ENCODE data around the gene CALD1. TPM values are rescaled to one million over a fixed set of nuclear protein-coding genes. Genes with fewer than 3 reads are reported as not detected.
A peak's percentile ranks its signal among the peaks of the same experiment; 100 is the strongest.

Gene CALD1
- total RNA-seq, 3 donors from 2014 or later, result 40.3 to 1,241 (median 134) TPM

GRCh38 chr7:134907000-134907399 lies 127.6 kb downstream of the CALD1 start:
- DNase-seq, result no peak
- H3K36me3 ChIP-seq (ENCODE audit: low read depth), result no peaks in the 10 kb centered on the region

GRCh38 chr7:134907639-134908038 lies 128.2 kb downstream of the CALD1 start:
- no peak for TF ChIP-seq CTCF (IDR thresholded peaks at IDR 0.05)
- DNase-seq (peak in 1 of 3 donors; percentile 12), ATAC-seq (peak; percentile 14)
- no peak overlapping the region for H3K4me3 ChIP-seq
- H3K9me3 ChIP-seq, result no peaks in the 10 kb centered on the region
- no peaks in the 10 kb centered on the region for H3K36me3 ChIP-seq (ENCODE audit: low read depth)
- intact Hi-C loops (cut with DNase I, micrococcal nuclease), result no loop called here
- H3K4me1 ChIP-seq (ENCODE audit: low read depth), result no peaks in the 10 kb centered on the region

More at GRCh38 chr7:134907000-134907399, 127.6 kb downstream of the CALD1 start:
- Histone ChIP-seq H3K9me3 (no peaks in the 10 kb centered on the region), H3K4me1 (ENCODE audit: low read depth) (no peaks in the 10 kb centered on the region), H3K4me3 (no peak overlapping the region)
- no peak for TF ChIP-seq CTCF (IDR thresholded peaks at IDR 0.05)
- ATAC-seq, result no peak
- intact Hi-C loops (cut with DNase I, micrococcal nuclease), result no loop called here

- DNase-seq, result no peak
- Histone ChIP-seq H3K4me3 (no peak overlapping the region), H3K9me3 (no peaks in the 10 kb centered on the region), H3K4me1 (ENCODE audit: low read depth) (no peaks in the 10 kb centered on the region), H3K36me3 (ENCODE audit: low read depth) (no peaks in the 10 kb centered on the region)
- intact Hi-C loops (cut with DNase I, micrococcal nuclease), result no loop called here
- ATAC-seq, result no peak
- TF ChIP-seq CTCF (IDR thresholded peaks at IDR 0.05), result no peak
Observed at GRCh38 chr7:134908289-134908688, 128.9 kb downstream of the CALD1 start.

GRCh38 chr7:134910214-134910890 lies 130.9 kb downstream of the CALD1 start:
- Histone ChIP-seq H3K4me1 (ENCODE audit: low read depth) (no peaks in the 10 kb centered on the region), H3K9me3 (no peaks in the 10 kb centered on the region), H3K4me3 (no peak overlapping the region), H3K36me3 (ENCODE audit: low read depth) (no peaks in the 10 kb centered on the region)
- ATAC-seq (peak; percentile 76), DNase-seq (peak in 1 of 3 donors; percentile 67)
- intact Hi-C loops (cut with DNase I, micrococcal nuclease), result no loop called here
- no peak for TF ChIP-seq CTCF (IDR thresholded peaks at IDR 0.05)

- Histone ChIP-seq H3K9me3 (no peaks in the 10 kb centered on the region), H3K36me3 (ENCODE audit: low read depth) (no peaks in the 10 kb centered on the region), H3K4me3 (no peak overlapping the region), H3K4me1 (ENCODE audit: low read depth) (no peaks in the 10 kb centered on the region)
- intact Hi-C loops (cut with DNase I, micrococcal nuclease), result no loop called here
- TF ChIP-seq CTCF (IDR thresholded peaks at IDR 0.05), result no peak
- DNase-seq, result no peak
- no peak for ATAC-seq
Observed at GRCh38 chr7:134910968-134911367, 131.5 kb downstream of the CALD1 start.
